ENCODE data around the gene ELOA. TPM values are rescaled to one million over a fixed set of nuclear protein-coding genes. Genes with fewer than 3 reads are reported as not detected.

The ELOA gene
- total RNA-seq, 1 donor from 2014 or later, result 40.6 TPM

- DNase-seq, result peak; percentile 95
- Mint-ChIP-seq H3K36me3 (ENCODE audit: unreplicated experiment) (no peaks in the 10 kb centered on the region), H3K27me3 (ENCODE audit: unreplicated experiment) (no peaks in the 10 kb centered on the region), H3K27ac (ENCODE audit: unreplicated experiment) (no peak overlapping the region), H3K9me3 (ENCODE audit: unreplicated experiment) (peaks cover 2% of the 10 kb centered on the region), H3K4me3 (ENCODE audit: unreplicated experiment) (no peak overlapping the region), H3K4me1 (ENCODE audit: low read depth, unreplicated experiment) (peaks cover 3% of the 10 kb centered on the region)
- TF ChIP-seq, protein P1, sequence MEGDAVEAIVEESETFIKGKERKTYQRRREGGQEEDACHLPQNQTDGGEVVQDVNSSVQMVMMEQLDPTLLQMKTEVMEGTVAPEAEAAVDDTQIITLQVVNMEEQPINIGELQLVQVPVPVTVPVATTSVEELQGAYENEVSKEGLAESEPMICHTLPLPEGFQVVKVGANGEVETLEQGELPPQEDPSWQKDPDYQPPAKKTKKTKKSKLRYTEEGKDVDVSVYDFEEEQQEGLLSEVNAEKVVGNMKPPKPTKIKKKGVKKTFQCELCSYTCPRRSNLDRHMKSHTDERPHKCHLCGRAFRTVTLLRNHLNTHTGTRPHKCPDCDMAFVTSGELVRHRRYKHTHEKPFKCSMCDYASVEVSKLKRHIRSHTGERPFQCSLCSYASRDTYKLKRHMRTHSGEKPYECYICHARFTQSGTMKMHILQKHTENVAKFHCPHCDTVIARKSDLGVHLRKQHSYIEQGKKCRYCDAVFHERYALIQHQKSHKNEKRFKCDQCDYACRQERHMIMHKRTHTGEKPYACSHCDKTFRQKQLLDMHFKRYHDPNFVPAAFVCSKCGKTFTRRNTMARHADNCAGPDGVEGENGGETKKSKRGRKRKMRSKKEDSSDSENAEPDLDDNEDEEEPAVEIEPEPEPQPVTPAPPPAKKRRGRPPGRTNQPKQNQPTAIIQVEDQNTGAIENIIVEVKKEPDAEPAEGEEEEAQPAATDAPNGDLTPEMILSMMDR (IDR thresholded peaks at IDR 0.05; ENCODE audit: partially characterized antibody, unreplicated experiment), result peak; percentile 86
These were observed 29.0 kb downstream of the ELOA start for GRCh38 chr1:23772049-23772853.

DNA sequence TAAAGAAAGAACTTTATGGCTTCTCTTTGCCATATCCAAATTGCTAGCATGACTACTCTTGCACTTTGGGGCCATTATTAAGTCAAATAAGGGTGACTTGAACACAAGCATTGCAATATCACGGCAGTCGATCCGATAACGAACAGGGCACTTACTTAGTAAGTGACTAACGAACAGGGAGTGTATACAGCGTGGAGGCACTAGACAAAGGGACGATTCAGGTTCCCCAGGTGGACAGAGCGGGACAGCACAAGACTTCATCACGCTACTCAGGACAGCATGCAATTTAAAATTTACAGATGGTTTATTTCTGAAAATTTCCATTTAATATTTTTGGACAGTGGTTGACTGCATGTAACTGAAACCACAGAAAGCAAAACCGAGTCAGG, 29.6 kb downstream of the ELOA start:
- H3K4me3 Mint-ChIP-seq (ENCODE audit: unreplicated experiment), result no peak overlapping the region
- TF ChIP-seq, protein P1 (IDR thresholded peaks at IDR 0.05; ENCODE audit: partially characterized antibody, unreplicated experiment), result no peak
- peaks cover 2% of the 10 kb centered on the region for H3K9me3 Mint-ChIP-seq (ENCODE audit: unreplicated experiment)
- H3K27me3 Mint-ChIP-seq (ENCODE audit: unreplicated experiment), result no peaks in the 10 kb centered on the region
- no peaks in the 10 kb centered on the region for H3K36me3 Mint-ChIP-seq (ENCODE audit: unreplicated experiment)
- no peak overlapping the region for H3K27ac Mint-ChIP-seq (ENCODE audit: unreplicated experiment)
- DNase-seq, result no peak
- H3K4me1 Mint-ChIP-seq (ENCODE audit: low read depth, unreplicated experiment), result peaks cover 3% of the 10 kb centered on the region

DNA sequence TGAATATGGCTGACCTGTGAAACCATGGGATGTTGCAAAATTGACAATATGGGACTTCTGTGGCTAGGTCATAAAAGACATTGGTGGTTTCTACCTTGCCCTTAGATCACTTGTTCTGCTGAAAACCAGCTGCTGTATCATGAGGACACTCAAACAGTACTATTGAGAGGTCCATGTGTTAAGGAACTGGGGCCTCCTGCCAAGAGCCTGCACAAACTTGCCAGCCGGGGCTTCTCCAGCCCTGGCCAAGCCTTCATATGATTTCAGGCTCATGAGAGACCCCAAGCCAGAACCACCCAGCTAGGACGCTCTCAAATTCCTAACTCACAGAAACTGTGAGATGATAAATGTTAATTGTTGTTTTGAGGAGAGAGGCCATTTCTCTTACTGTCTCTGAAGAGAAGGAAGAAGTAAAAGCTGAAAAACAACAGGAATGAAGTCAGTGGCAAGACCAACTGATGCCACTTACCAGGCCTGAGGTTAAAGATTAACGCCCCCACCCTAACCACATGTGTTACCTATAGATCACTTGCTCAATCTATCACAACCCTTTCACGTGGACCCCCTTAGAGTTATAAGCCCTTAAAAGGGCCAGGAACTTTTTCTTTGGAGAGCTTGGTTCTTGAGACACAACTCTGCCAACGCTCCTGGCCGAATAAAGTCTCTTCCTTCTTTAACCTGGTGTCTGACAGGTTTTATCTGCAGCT, 31.1 kb downstream of the ELOA start:
- TF ChIP-seq, protein P1 (IDR thresholded peaks at IDR 0.05; ENCODE audit: partially characterized antibody, unreplicated experiment), result no peak
- H3K27me3 Mint-ChIP-seq (ENCODE audit: unreplicated experiment), result no peaks in the 10 kb centered on the region
- H3K4me1 Mint-ChIP-seq (ENCODE audit: low read depth, unreplicated experiment), result peaks cover 7% of the 10 kb centered on the region
- no peak for DNase-seq
- H3K4me3 Mint-ChIP-seq (ENCODE audit: unreplicated experiment), result no peak overlapping the region
- no peak overlapping the region for H3K27ac Mint-ChIP-seq (ENCODE audit: unreplicated experiment)
- H3K9me3 Mint-ChIP-seq (ENCODE audit: unreplicated experiment), result peaks cover 2% of the 10 kb centered on the region
- H3K36me3 Mint-ChIP-seq (ENCODE audit: unreplicated experiment), result no peaks in the 10 kb centered on the region

DNA sequence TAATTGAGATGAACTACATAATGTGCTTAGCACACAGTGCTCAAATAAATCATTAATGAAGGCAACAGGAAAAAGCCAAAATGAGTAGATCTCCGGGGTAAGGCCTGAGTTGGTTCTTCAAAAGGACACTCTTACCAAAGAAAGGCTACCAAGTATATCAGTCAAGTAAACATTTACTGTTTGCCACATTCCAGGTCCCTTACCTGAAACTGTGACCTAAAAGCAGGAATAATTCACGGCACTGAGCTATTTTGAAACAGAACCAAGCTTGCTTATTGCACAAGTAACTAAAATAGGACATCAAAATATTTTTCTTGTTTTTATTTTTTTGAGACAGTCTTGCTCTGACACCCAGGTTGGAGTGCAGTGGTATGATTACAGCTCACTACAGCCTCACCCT, 32.9 kb downstream of the ELOA start:
- H3K9me3 Mint-ChIP-seq (ENCODE audit: unreplicated experiment), result peaks cover 2% of the 10 kb centered on the region
- peaks cover 11% of the 10 kb centered on the region for H3K4me1 Mint-ChIP-seq (ENCODE audit: low read depth, unreplicated experiment)
- no peak overlapping the region for H3K4me3 Mint-ChIP-seq (ENCODE audit: unreplicated experiment)
- H3K36me3 Mint-ChIP-seq (ENCODE audit: unreplicated experiment), result no peaks in the 10 kb centered on the region
- no peak for DNase-seq
- TF ChIP-seq, protein P1 (IDR thresholded peaks at IDR 0.05; ENCODE audit: partially characterized antibody, unreplicated experiment), result no peak
- no peak overlapping the region for H3K27ac Mint-ChIP-seq (ENCODE audit: unreplicated experiment)
- H3K27me3 Mint-ChIP-seq (ENCODE audit: unreplicated experiment), result no peaks in the 10 kb centered on the region

All from glutamatergic neuron (in vitro differentiated cells).